ENCODE measurements around the gene NT5C1A. TPM values are rescaled to one million over a fixed set of nuclear protein-coding genes. Genes with fewer than 3 reads are reported as not detected.

The NT5C1A gene
- total and polyA plus RNA-seq, 2 experiments from 2014 or later, result 1.0 to 5.1 TPM

GRCh38 chr1:39684313-39684664, 12.4 kb upstream of the NT5C1A start:
- no peaks in the 10 kb centered on the region for H3K9me2 ChIP-seq (replicated peaks; ENCODE audit: insufficient read depth)
- H3K4me1 ChIP-seq (ENCODE audit: insufficient read depth), result no peaks in the 10 kb centered on the region
- no peak overlapping the region for H3K27ac ChIP-seq
- H3K36me3 ChIP-seq (replicated peaks; ENCODE audit: insufficient read depth, low read depth), result no peaks in the 10 kb centered on the region
- no peak overlapping the region for H3K4me2 ChIP-seq
- H3K9me3 ChIP-seq (ENCODE audit: low read depth), result no peaks in the 10 kb centered on the region
- peaks cover 86% of the 10 kb centered on the region for H3K27me3 ChIP-seq
- TF ChIP-seq EZH2 (IDR thresholded peaks at IDR 0.05; ENCODE audit: borderline replicate concordance), result no peak
- no peak for TF ChIP-seq CTCF (IDR thresholded peaks at IDR 0.05; ENCODE audit: poor library complexity)
- H3K79me2 ChIP-seq, result no peaks in the 10 kb centered on the region
- WGBS (ENCODE audit: low lambda C conversion rate, missing lambda C conversion rate), result 73% methylated on average over 8 of the region's 13 CpGs
- no peak overlapping the region for H2AFZ ChIP-seq
- no peak for DNase-seq (ENCODE audit: low spot score)
- H4K20me1 ChIP-seq (ENCODE audit: insufficient read depth, poor library complexity, severe bottlenecking), result no peaks in the 10 kb centered on the region
- H3K4me3 ChIP-seq, result no peak overlapping the region

- TF ChIP-seq EZH2 (IDR thresholded peaks at IDR 0.05; ENCODE audit: borderline replicate concordance) (peak; percentile 47), CTCF (IDR thresholded peaks at IDR 0.05; ENCODE audit: poor library complexity) (no peak)
- Histone ChIP-seq H3K27ac (no peak overlapping the region), H3K27me3 (peaks cover 84% of the 10 kb centered on the region), H3K36me3 (replicated peaks; ENCODE audit: insufficient read depth, low read depth) (no peaks in the 10 kb centered on the region), H3K4me1 (ENCODE audit: insufficient read depth) (no peaks in the 10 kb centered on the region), H3K4me2 (no peak overlapping the region), H3K9me2 (replicated peaks; ENCODE audit: insufficient read depth) (no peaks in the 10 kb centered on the region), H3K9me3 (ENCODE audit: low read depth) (no peaks in the 10 kb centered on the region), H3K4me3 (no peak overlapping the region), H4K20me1 (ENCODE audit: insufficient read depth, poor library complexity, severe bottlenecking) (no peaks in the 10 kb centered on the region), H2AFZ (no peak overlapping the region), H3K79me2 (no peaks in the 10 kb centered on the region)
- DNase-seq (ENCODE audit: low spot score), result no peak
- WGBS (ENCODE audit: low lambda C conversion rate, missing lambda C conversion rate), result 36% methylated on average over 32 of the region's 62 CpGs
Measured at GRCh38 chr1:39683591-39684312, 11.8 kb upstream of the NT5C1A start.

GRCh38 chr1:39681999-39682398, 10.1 kb upstream of the NT5C1A start:
- Histone ChIP-seq H3K27me3 (peaks cover 69% of the 10 kb centered on the region), H3K79me2 (no peaks in the 10 kb centered on the region), H3K36me3 (replicated peaks; ENCODE audit: insufficient read depth, low read depth) (no peaks in the 10 kb centered on the region), H3K9me2 (replicated peaks; ENCODE audit: insufficient read depth) (no peaks in the 10 kb centered on the region), H2AFZ (no peak overlapping the region), H3K9me3 (ENCODE audit: low read depth) (no peaks in the 10 kb centered on the region), H3K4me2 (no peak overlapping the region), H4K20me1 (ENCODE audit: insufficient read depth, poor library complexity, severe bottlenecking) (no peaks in the 10 kb centered on the region), H3K4me1 (ENCODE audit: insufficient read depth) (no peaks in the 10 kb centered on the region), H3K27ac (no peak overlapping the region), H3K4me3 (no peak overlapping the region)
- TF ChIP-seq CTCF (IDR thresholded peaks at IDR 0.05; ENCODE audit: poor library complexity), result no peak
- TF ChIP-seq EZH2 (IDR thresholded peaks at IDR 0.05; ENCODE audit: borderline replicate concordance), result no peak
- TF ChIP-seq EZH2phosphoT487 (IDR thresholded peaks at IDR 0.05; ENCODE audit: low read depth, severe bottlenecking, unreplicated experiment), result no peak
- DNase-seq (ENCODE audit: low spot score), result no peak
- 70% methylated on average over 1 of the region's 1 CpG for WGBS (ENCODE audit: low lambda C conversion rate, missing lambda C conversion rate)

Measured in hepatocyte (in vitro differentiated cells).